Stomach (tissue), 9 donors: ENCODE results near the gene KCNJ16. TPM values are rescaled to one million over a fixed set of nuclear protein-coding genes. Genes with fewer than 3 reads are reported as not detected.

Source experiments
- DNase-seq, 2 donors: peaks; one replicate each; pipeline versions ENCODE4 v3.0.0 to v3.0.0-alpha.2; 2013 to 2019
- H3K27ac ChIP-seq, 5 donors: fragments of 200-600 bp in 4 of 5; sonication (generic) in 4 of 5; one replicate each; pipeline ENCODE4 v1.5.1; 2013 to 2019; ENCODE audit warnings: mild to moderate bottlenecking in 1 of 5, moderate library complexity in 1 of 5
- H3K27me3 ChIP-seq, 3 donors: fragments of 200-600 bp; sonication (generic); one replicate each; pipeline ENCODE4 v1.5.1; 2017 to 2019; ENCODE audit warnings: mixed run types in 1 of 3
- H3K36me3 ChIP-seq, 4 donors: fragments of 200-600 bp; sonication (generic); 1 replicate in 3 of 4; 2 replicates in 1 of 4; pipeline ENCODE4 v1.5.1; 2016 to 2019
- H3K4me1 ChIP-seq, 4 donors: fragments of 200-600 bp; sonication (generic); one replicate each; pipeline ENCODE4 v1.5.1; 2016 to 2019
- H3K4me3 ChIP-seq, 4 donors: fragments of 200-600 bp; sonication (generic) in 3 of 4; one replicate each; pipeline ENCODE4 v1.5.1; 2016 to 2019; ENCODE audit warnings: mild to moderate bottlenecking in 1 of 4
- H3K9me3 ChIP-seq, 4 donors: fragments of 200-600 bp; sonication (generic); one replicate each; pipeline ENCODE4 v1.5.1; 2016 to 2019
- EP300 ChIP-seq: sonication (generic); formaldehyde crosslinking; IDR thresholded peaks from one replicate; pipeline ENCODE4 v1.6.1; 2017; ENCODE audit warnings: antibody characterized with exemption
- POLR2A ChIP-seq, 4 donors: fragments of 450-650 bp; IDR thresholded peaks; one replicate each; pipeline ENCODE4 v1.6.1; 2016; ENCODE audit warnings: antibody characterized with exemption in 4 of 4, control low read depth in 2 of 4, mild to moderate bottlenecking in 1 of 4, moderate library complexity in 1 of 4
- POLR2AphosphoS5 ChIP-seq, 3 donors: sonication (generic); formaldehyde crosslinking; IDR thresholded peaks; one replicate each; pipeline ENCODE4 v1.6.1; 2016; ENCODE audit warnings: antibody characterized with exemption in 3 of 3
- WGBS, 5 donors: extraction: QIAGEN DNeasy Blood & Tissue Kit in 3 of 5; methylation state at CpG; one replicate each; pipeline versions ENCODE4 v1.1.5 to v1.1.7; 2013 to 2018; 5-methylcytosine and 5-hydroxymethylcytosine counted together
- intact Hi-C: fragments of 100-400 bp; cut with DNase I; formaldehyde crosslinking; loops from one replicate; pipeline ENCODE4 v1.15.1; 2023; ENCODE audit warnings: low total_unique reads
- polyA plus RNA-seq, 3 donors: library from polyadenylated mRNA; stranded (reverse); fragments of 200-250 nt; gene quantifications; one replicate each; pipeline ENCODE4 v1.2.3, GENCODE V29; 2013
- total RNA-seq, 5 donors: library from RNA; depleted of rRNA; stranded (reverse); fragments of >200 nt; gene quantifications; one replicate each; pipeline versions ENCODE4 v1.1.0 to v1.2.3, GENCODE V29; 2014 to 2016
- TF ChIP-seq, protein P1 (sequence below), 7 experiments: fragments of 450-650 bp in 4 of 7; fragments of 200-600 bp in 3 of 7; sonication (generic) in 3 of 7; IDR thresholded peaks; one replicate each; pipeline ENCODE4 v1.5.1; 2016 to 2019; ENCODE audit warnings: antibody characterized with exemption in 7 of 7, control low read depth in 2 of 7, mild to moderate bottlenecking in 1 of 7
- donor health status: healthy with polysubstance abuse.
- donor health status: Bipolar disorder and iron deficiency.
- donor health status: healthy.

Gene KCNJ16
- total and polyA plus RNA-seq, 8 donors = 5.9 to 135 (median 12.9) TPM; not detected in 1

DNA sequence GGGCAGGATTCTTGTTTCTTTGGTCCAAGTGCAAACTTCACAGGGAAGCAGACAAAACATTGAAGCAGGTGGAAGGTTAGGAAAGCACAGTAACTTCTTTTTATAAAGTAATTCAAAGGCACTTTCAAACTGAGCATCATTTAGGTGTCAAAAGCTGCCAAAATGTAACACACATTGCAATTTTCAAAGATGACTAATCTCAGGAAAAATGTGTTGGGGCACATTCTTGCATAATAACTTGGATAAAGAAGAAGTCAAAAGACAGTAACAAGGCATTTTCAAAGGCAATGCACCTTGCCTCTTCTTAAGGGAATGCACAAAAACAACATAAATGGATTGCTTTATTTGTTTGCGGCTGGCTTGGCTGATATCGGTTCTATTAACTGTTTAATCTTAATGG is 97.9 kb downstream of the KCNJ16 start:
- DNase-seq = no peak
- peaks cover 0 to 20% (median 0%) of the 10 kb centered on the region in 3 donors for H3K27me3 ChIP-seq
- H3K27ac ChIP-seq = no peak overlapping the region
- intact Hi-C loops = no loop called here
- TF ChIP-seq POLR2AphosphoS5 (IDR thresholded peaks at IDR 0.05) (no peak), EP300 (no peak)
- TF ChIP-seq, protein P1, sequence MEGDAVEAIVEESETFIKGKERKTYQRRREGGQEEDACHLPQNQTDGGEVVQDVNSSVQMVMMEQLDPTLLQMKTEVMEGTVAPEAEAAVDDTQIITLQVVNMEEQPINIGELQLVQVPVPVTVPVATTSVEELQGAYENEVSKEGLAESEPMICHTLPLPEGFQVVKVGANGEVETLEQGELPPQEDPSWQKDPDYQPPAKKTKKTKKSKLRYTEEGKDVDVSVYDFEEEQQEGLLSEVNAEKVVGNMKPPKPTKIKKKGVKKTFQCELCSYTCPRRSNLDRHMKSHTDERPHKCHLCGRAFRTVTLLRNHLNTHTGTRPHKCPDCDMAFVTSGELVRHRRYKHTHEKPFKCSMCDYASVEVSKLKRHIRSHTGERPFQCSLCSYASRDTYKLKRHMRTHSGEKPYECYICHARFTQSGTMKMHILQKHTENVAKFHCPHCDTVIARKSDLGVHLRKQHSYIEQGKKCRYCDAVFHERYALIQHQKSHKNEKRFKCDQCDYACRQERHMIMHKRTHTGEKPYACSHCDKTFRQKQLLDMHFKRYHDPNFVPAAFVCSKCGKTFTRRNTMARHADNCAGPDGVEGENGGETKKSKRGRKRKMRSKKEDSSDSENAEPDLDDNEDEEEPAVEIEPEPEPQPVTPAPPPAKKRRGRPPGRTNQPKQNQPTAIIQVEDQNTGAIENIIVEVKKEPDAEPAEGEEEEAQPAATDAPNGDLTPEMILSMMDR (IDR thresholded peaks at IDR 0.05) = no peak
- H3K4me1 ChIP-seq = peaks cover 4 to 32% (median 16%) of the 10 kb centered on the region in 4 donors
- H3K4me3 ChIP-seq = no peak overlapping the region
- no peaks in the 10 kb centered on the region for H3K9me3 ChIP-seq
- peaks cover 3 to 21% (median 14%) of the 10 kb centered on the region in 4 donors for H3K36me3 ChIP-seq
- 76 to 85% (median 84%) methylated on average over 2 of the region's 2 CpGs for WGBS, 5 donors

DNA sequence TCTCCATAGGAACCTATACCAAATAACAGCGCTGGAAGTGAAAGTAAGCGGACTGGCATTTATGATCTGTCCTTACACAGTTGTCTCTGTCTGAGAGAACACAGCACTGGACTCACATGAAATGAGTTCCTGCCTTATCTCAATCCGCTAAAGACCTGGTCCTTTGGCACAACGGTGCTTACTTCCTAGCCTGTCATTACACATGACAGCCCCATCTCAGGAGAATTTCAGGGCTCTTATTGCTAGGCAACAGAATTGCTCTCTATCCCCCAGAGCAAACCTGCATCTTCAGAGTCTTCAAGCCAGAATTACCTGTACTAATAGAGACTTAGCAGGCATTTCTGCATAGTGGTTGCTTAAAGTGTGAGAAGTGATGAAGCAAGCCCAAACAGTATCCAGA is 98.7 kb downstream of the KCNJ16 start:
- no peaks in the 10 kb centered on the region for H3K9me3 ChIP-seq
- intact Hi-C loops = no loop called here
- no peak overlapping the region for H3K27ac ChIP-seq
- TF ChIP-seq EP300 (no peak), POLR2AphosphoS5 (IDR thresholded peaks at IDR 0.05) (no peak), POLR2A (IDR thresholded peaks at IDR 0.05) (no peak)
- TF ChIP-seq, protein P1 (IDR thresholded peaks at IDR 0.05) = no peak
- no peak overlapping the region for H3K4me3 ChIP-seq
- DNase-seq = peak in 1 of 2 donors; percentile 9
- WGBS, 5 donors = 56 to 66% (median 65%) methylated on average over 4 of the region's 4 CpGs
- peaks cover 3 to 21% (median 14%) of the 10 kb centered on the region in 4 donors for H3K36me3 ChIP-seq
- peaks cover 4 to 27% (median 12%) of the 10 kb centered on the region in 4 donors for H3K4me1 ChIP-seq
- peaks cover 0 to 20% (median 0%) of the 10 kb centered on the region in 3 donors for H3K27me3 ChIP-seq

DNA sequence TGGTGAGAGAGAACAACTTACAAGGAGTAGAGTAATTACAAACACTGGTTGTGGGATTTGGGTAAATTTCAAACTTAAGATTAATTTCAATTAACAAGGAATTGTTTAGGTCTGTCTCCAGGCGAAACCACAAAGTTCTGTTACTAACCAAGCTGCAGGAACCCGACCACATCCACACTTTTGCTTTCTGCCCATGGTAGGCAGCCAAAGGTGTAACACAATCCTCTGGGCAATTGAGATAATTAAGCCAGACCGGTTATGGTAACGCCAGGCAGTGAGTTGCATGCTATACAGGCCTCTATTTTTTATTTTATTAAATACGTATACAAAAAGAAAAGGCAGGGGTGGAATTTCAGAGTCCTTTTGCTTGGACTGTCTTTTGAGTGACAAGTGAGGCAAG is 106.4 kb downstream of the KCNJ16 start:
- 80 to 86% (median 85%) methylated on average over 5 of the region's 5 CpGs for WGBS, 5 donors
- intact Hi-C loops = no loop called here
- H3K36me3 ChIP-seq = peaks cover 0 to 3% (median 2%) of the 10 kb centered on the region in 4 donors
- H3K9me3 ChIP-seq = no peaks in the 10 kb centered on the region
- H3K27me3 ChIP-seq = no peaks in the 10 kb centered on the region
- H3K27ac ChIP-seq = no peak overlapping the region
- TF ChIP-seq POLR2A (IDR thresholded peaks at IDR 0.05) (no peak), POLR2AphosphoS5 (IDR thresholded peaks at IDR 0.05) (no peak), EP300 (no peak)
- TF ChIP-seq, protein P1 (IDR thresholded peaks at IDR 0.05) = no peak
- no peak for DNase-seq
- no peaks in the 10 kb centered on the region for H3K4me1 ChIP-seq
- H3K4me3 ChIP-seq = no peak overlapping the region

GRCh38 chr17:70181866-70182265 is 106.8 kb downstream of the KCNJ16 start:
- no peaks in the 10 kb centered on the region for H3K9me3 ChIP-seq
- 85 to 93% (median 92%) methylated on average over 3 of the region's 3 CpGs for WGBS, 5 donors
- H3K27me3 ChIP-seq = no peaks in the 10 kb centered on the region
- DNase-seq = no peak
- intact Hi-C loops = no loop called here
- no peak for TF ChIP-seq EP300
- no peak for TF ChIP-seq POLR2AphosphoS5 (IDR thresholded peaks at IDR 0.05)
- no peak for TF ChIP-seq POLR2A (IDR thresholded peaks at IDR 0.05)
- TF ChIP-seq, protein P1 (IDR thresholded peaks at IDR 0.05) = no peak
- H3K4me1 ChIP-seq = no peaks in the 10 kb centered on the region
- H3K36me3 ChIP-seq = peaks cover 0 to under 1% (median 0%) of the 10 kb centered on the region in 4 donors
- no peak overlapping the region for H3K27ac ChIP-seq
- no peak overlapping the region for H3K4me3 ChIP-seq
